ENCODE results near the gene LY6G5B. TPM values are rescaled to one million over a fixed set of nuclear protein-coding genes. Genes with fewer than 3 reads are reported as not detected.

LY6G5B gene
- total RNA-seq, 1 experiment from 2014 or later, result 5.3 TPM

- Histone ChIP-seq H3K4me2 (ENCODE audit: low read length) (no peak overlapping the region), H3K27me3 (ENCODE audit: low read length) (no peaks in the 10 kb centered on the region), H2AFZ (ENCODE audit: low read length) (no peak overlapping the region), H3K4me3 (ENCODE audit: low read length) (no peak overlapping the region), H3K79me2 (ENCODE audit: low read length) (no peaks in the 10 kb centered on the region), H3K9me2 (replicated peaks; ENCODE audit: low read length) (no peaks in the 10 kb centered on the region), H4K20me1 (ENCODE audit: low read length) (no peaks in the 10 kb centered on the region), H3K36me3 (ENCODE audit: low read depth, low read length) (no peaks in the 10 kb centered on the region), H3K27ac (ENCODE audit: low read length) (no peak overlapping the region), H3K9ac (ENCODE audit: low read length) (no peak overlapping the region), H3K4me1 (ENCODE audit: insufficient read depth, low read length) (peaks cover 12% of the 10 kb centered on the region), H3F3A (ENCODE audit: low read length, unreplicated experiment) (no peaks in the 10 kb centered on the region), H3K9me3 (ENCODE audit: low read length) (no peaks in the 10 kb centered on the region)
- ATAC-seq (no peak), DNase-seq (no peak)
- intact Hi-C loops (cut with micrococcal nuclease), result loop anchor here (10.0 kb wide), 1 partner anchor 51 kb away; the partner anchor contains the start of gene SAPCD1
- ChIA-PET POLR2A (ENCODE audit: unreplicated experiment) (interaction anchor here (1.1 kb wide), 1 partner anchor 113 kb away, joined by 3 read pairs; no protein-coding TSS in a partner anchor), CTCF (no interaction called here)
- TF ChIP-seq CTCF (conservative IDR thresholded peaks at IDR 0.05; ENCODE audit: low read depth, low read length), result no peak
- no peak for TF ChIP-seq EZH2phosphoT487 (IDR thresholded peaks at IDR 0.05; ENCODE audit: borderline replicate concordance, low read length)
- TF ChIP-seq EZH2 (IDR thresholded peaks at IDR 0.05; ENCODE audit: low read length, unreplicated experiment), result no peak
- BruUV-seq (replicated peaks), result no TSS peak
These were observed 43.7 kb downstream of the LY6G5B start for GRCh38 chr6:31713465-31713864.

GRCh38 chr6:31713991-31714684 lies 44.4 kb downstream of the LY6G5B start:
- ChIA-PET CTCF (interaction anchor here (0.6 kb wide), 1 partner anchor 31 kb away, joined by 4 read pairs; no protein-coding TSS in a partner anchor), POLR2A (ENCODE audit: unreplicated experiment) (no interaction called here)
- no peaks in the 10 kb centered on the region for H3K79me2 ChIP-seq (ENCODE audit: low read length)
- no peaks in the 10 kb centered on the region for H3K9me3 ChIP-seq (ENCODE audit: low read length)
- no peak for TF ChIP-seq CTCF (conservative IDR thresholded peaks at IDR 0.05; ENCODE audit: low read depth, low read length)
- TF ChIP-seq EZH2phosphoT487 (IDR thresholded peaks at IDR 0.05; ENCODE audit: borderline replicate concordance, low read length), result no peak
- no peak for TF ChIP-seq EZH2 (IDR thresholded peaks at IDR 0.05; ENCODE audit: low read length, unreplicated experiment)
- no peak overlapping the region for H2AFZ ChIP-seq (ENCODE audit: low read length)
- no peak for DNase-seq
- no peak for ATAC-seq
- H3K4me3 ChIP-seq (ENCODE audit: low read length), result no peak overlapping the region
- no peaks in the 10 kb centered on the region for H3K27me3 ChIP-seq (ENCODE audit: low read length)
- H3K9me2 ChIP-seq (replicated peaks; ENCODE audit: low read length), result no peaks in the 10 kb centered on the region
- H3K36me3 ChIP-seq (ENCODE audit: low read depth, low read length), result no peaks in the 10 kb centered on the region
- no peak overlapping the region for H3K9ac ChIP-seq (ENCODE audit: low read length)
- intact Hi-C loops (cut with micrococcal nuclease), result loop anchor here (10.0 kb wide), 1 partner anchor 51 kb away; the partner anchor contains the start of gene SAPCD1
- H4K20me1 ChIP-seq (ENCODE audit: low read length), result no peaks in the 10 kb centered on the region
- H3K4me1 ChIP-seq (ENCODE audit: insufficient read depth, low read length), result peaks cover 19% of the 10 kb centered on the region
- BruUV-seq (replicated peaks), result no TSS peak
- H3F3A ChIP-seq (ENCODE audit: low read length, unreplicated experiment), result no peaks in the 10 kb centered on the region
- H3K27ac ChIP-seq (ENCODE audit: low read length), result no peak overlapping the region
- H3K4me2 ChIP-seq (ENCODE audit: low read length), result no peak overlapping the region

All from PC-3 (cell line).